ENCODE measurements around the gene GPR143.

Gene GPR143

GRCh38 chrX:9767375-9767774, 1.7 kb upstream of the GPR143 start:
- no peak for DNase-seq

DNA sequence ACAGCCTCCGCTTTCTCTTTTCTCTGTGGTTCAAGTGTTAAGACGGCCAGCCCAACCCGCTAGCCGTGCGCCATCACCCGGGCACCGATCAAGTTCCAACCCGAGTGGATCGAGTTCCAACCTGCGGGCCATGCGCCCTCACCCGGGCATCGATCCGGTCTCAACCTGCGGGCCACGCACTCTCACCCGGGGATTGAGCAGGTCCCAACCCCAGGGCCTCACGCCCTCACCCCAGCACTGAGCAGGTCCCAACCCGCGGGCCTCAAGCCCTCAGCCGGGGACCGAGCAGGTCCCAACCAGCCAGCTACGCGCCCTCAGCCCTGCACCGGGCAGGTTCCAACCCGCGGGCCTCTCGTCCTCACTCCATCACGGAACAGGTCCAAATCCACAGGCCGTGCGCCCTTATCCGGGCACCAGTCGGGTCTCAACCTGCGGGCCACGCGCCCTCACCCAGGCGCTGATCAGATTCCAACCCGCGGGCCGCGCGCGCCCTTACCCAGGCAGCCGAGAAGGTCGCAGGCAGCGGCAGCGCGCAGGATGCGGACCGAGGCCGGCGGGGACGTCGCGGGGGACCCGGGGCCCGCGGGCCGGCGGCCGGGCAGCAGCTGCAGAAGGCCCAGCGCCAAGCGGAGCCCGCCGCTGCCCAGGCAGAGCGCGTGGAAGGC, 443 bp downstream of the GPR143 start:
- no peak for DNase-seq

DNA sequence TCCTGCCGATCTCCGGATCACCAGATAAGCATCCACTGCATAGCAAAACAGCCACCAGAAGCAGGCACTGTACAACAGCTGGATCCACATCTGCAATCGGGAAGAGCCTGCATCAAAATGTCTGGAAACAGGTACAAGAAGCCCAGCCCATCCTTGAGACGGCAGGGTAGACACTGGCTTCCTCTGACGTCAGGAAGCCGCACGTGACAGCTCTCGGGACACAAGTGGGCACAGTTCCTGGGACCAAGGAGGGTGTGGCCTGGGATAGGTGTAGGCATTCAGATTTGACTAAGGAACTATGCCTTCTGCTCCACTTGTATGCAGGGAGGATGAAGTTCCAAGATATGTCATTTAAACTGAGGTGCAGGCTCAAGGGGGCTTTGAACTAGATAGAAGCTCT, 6.3 kb downstream of the GPR143 start:
- DNase-seq, result no peak

DNA sequence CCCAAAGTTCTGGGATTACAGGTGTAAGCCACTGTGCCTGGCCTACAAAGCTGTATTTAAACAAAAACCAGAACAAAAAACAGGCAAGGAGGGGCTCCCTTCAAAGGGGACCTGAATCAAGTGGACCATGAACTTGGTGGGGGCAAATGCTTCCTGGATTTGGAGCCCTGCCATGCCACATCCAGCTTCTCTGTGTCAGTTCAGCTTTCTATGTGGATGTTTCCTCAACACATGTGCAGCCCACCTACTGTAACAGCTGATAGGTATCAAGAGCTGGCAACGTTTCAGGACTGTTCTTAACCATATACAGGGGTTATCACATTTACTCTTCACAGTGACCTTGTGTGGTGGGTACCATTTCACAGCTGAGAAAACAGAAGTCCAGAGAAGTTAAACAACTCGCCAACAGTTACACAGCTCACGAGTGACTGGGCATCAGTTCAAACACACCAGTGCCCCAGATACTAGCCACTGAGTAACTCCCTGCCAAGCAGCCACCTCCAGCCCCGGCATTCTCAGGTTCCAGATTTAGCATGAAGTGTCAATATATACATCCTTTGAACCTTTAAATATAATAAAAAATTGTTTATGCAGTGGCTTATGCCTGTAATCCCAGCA, 7.5 kb downstream of the GPR143 start:
- no peak for DNase-seq

DNA sequence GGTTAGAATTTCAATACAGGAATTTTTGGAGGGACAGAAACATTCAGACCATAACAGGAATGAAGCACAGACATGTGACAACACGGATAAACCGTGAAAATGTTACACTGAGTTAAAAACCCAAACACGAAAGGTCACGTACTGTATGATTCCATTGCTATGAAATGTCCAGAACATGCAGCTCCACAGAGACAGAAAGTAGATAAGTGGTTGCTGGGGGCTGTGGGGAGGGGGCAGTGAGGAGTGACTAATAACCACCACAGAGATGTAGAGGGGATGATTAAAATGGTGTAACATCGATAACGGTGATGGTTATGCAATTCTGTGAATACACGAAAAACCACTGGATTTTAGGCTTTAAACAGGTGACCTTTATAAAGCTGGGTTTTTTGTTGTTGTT, 8.3 kb downstream of the GPR143 start:
- DNase-seq, result no peak

GRCh38 chrX:9749146-9749692, 16.4 kb downstream of the GPR143 start:
- DNase-seq, result no peak

GRCh38 chrX:9747644-9748043, 18.0 kb downstream of the GPR143 start:
- no peak for DNase-seq

DNA sequence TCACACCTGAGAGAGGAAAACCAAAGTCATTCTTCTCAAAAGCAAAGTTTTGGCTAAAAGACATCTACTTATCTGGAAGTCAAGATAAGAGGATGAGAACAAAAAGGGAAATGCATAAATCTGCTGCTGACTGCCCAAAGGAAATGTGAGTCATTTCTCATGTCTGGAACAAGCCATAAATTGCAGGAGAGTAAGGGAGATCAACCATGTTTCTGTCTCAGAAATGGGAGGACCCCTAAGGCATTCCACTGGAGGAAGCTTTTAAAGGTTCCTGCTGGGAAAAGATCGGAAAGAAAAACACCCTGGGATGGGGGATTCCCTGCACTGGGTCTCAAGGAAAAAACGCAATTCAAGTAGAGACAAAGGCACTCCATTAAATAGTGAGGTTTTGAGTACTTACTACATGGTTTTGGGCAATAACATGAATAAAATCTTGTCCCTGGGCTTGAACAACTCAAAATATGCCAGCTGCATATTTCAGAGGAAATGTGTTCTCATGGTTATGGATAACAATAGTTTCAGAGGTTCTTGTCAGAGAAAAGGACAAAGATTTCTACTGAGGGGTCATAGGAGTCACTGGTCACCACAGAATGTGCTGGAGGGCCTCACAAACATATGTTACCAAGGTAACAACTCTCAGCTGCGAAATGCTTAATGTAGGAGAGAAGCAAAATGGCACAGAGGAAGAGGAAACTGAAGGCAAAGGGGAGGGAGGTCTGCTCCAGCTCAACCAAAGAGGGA, 19.3 kb downstream of the GPR143 start:
- DNase-seq, result no peak

DNA sequence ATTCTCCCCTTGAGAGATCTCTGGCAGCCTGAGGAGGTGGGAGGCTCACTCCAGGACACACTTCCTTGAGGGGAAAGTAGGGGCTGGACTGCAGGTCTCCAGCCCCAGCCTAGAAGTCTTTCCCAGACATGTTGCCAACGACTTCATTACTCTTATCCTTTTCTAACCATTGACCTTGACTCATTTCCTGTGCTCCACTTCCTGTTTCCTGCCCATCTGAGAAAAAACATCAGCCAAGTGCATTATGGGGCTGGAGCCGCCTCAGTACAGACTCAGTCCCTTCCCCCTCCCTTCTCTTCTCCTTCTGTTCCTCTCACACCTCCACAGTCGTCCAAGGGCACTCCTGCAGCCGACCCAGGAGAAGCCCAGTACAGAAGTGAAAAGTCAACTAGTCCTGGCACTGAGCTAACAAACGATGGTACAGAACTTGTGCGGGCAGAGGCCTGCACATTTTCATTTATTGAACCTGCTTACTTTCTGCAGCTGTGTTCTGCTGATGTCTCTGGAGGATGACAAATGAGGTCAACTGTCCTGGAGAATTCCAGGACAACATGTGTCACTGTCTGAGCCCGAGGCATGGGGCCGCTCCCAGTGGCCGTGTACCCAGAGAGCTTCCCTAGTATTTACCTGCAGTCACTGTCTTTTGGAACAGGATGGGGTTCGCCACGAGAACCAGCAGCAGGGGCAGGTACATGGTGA, 20.1 kb downstream of the GPR143 start:
- no peak for DNase-seq

- no peak for DNase-seq
These were observed 26.5 kb downstream of the GPR143 start for GRCh38 chrX:9739130-9739529.

DNA sequence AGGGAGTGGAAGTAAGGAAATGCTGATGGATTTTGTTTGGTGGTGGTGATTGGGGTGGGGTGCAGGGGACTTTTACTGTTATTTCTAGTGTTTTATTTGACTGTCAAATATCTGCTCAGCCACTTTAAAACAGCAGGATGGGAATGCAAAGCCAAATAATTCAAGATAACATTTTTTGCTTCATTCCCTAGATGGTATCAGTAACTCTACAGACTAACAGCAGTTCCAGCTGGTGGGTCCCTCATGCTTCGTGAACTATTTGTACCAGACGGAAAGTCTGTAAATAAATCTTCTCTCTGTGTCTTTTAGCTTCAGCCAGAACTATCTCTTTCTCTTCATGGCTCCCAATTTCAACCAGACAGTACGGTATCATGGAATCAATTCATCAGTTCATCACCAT, 27.5 kb downstream of the GPR143 start:
- DNase-seq, result no peak

- DNase-seq, result no peak
These were observed 28.3 kb downstream of the GPR143 start for GRCh38 chrX:9737363-9737762.

DNA sequence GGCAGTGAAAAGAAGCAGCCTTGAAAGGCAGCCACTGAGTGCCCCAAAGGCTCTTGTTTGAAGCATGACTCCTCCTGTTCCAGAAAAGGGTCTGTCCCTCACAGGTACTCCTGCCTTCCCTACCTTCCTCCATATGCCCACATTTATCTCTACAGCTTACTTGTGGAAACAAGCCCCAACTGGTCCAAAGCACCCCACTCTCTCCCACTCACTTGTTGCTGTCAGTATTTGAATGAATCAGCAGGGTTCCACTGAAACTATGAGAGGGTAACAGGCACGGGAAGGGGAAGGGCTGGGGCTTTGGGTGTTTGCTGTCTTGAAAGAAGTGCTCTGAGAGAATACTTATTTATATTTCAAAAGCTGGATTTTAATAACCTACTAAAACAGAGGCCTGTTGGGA, 34.9 kb downstream of the GPR143 start:
- DNase-seq, result no peak

DNA sequence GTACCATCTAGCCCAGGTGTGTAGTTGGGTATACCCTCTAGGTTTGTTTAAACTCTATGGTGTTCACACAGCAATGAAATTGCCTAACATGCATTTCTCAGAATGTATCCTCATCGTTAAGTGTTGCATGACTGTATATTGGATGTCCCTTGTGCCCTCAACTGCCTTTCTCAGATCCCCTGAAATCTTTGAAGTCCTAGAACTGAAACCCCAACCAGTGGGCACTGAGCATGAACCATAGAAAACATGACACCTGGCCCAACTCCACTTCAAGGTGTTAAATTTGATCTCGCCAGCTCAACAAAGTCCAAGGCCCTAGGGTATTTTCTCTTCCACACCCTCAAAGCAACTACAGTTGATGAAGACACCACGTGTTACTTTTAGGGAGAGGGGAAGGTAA, 35.6 kb downstream of the GPR143 start:
- DNase-seq, result no peak

DNA sequence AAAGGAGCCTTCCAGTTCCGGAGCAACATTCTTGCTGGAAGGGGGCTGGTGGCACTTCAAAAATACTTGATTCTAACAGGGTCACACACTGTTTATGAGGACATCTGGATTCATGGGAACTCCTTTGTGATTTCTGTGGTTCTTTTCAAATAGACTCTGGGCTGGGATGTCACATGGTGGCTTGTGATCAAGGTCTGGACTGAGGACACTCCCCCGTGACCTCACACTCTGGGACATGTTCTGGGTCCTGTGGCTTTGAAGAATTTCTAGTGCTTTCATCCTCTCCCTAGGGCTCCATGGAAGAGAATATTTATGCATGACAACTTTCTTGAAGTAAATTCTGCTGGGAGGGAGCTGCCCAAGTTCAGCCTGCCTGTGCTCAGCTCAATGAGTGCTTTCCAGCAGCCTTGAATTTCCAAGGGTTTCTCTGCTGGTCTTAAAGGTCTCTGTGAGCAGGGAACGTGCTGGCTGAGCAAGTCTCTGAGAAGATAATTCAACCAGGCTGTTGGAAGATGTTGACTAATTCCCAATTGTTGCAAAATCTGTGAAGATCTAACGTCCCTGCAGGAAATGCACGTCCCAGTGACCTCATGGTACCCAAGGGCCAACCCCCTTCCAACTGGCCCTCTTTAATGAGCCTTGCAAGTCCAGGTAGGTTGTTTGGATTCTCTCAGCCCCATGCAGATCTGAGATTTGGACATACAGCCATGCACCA, 36.3 kb downstream of the GPR143 start:
- DNase-seq, result no peak

DNA sequence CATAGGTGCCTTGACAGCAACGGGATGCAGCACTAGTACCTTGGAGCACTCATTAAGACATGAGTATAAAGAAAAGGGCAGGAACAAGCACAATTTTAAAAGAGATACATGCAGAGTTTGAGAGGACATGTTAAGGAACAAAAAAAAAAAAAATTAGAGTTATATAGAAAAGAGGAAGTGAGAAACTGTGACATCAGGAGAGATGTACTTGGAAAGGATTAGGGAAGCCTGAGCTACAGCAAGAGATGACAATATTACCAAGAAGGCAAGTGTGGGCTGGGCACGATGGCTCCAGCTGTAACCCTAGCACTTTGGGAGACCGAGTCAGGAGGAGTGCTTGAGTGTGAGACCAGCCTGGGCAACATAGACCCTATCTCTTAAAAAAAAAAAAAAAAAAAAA, 37.4 kb downstream of the GPR143 start:
- no peak for DNase-seq

- DNase-seq, result no peak
These were observed 40.9 kb downstream of the GPR143 start for GRCh38 chrX:9724711-9725110.

- no peak for DNase-seq
These were observed 48.3 kb downstream of the GPR143 start for GRCh38 chrX:9717376-9717775.

- no peak for DNase-seq
These were observed 55.3 kb downstream of the GPR143 start for GRCh38 chrX:9710332-9710731.

DNA sequence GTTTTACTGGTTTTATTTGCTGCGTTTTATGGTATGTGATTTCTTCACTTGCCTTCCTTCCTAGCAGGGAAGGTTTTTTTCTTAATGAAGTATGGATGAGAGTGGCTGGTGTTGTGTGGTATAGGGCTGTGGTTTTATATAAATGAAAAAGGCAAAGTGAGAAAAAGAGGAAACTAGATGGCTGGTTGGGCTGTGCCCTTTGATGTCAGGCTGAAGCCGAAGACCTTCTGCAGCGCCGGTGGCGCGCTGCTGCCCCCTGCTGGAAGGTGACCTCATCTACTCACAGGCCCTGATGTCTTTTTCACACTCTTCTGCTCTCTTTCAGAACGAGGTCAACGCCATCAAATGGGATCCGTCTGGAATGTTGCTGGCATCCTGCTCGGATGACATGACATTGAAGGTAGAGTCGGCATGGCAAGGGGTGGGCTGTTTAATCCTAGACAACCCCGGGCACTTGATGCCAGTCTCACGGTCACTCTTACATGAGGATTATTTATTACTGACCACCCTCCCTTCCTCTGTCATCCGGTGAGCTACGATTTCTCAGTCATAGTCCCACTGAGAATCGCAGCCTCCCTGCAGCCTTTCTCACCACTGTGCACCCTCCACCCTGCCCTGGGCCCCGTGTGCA, 56.6 kb downstream of the GPR143 start:
- DNase-seq, result peak; percentile 5

- no peak for DNase-seq
These were observed 57.6 kb downstream of the GPR143 start for GRCh38 chrX:9708086-9708485.

GRCh38 chrX:9707306-9708033, 58.2 kb downstream of the GPR143 start:
- DNase-seq, result no peak

Measured in SHP77 treated with DMSO at 0.1 percent for 48 hours (cell line).